HepG2 (cell line): ENCODE data around the gene PITRM1. TPM values are rescaled to one million over a fixed set of nuclear protein-coding genes. Genes with fewer than 3 reads are reported as not detected.

ENCODE experiments used
- ATAC-seq: fragments of 200-7000 bp; cut with Tn5 transposase; 3 replicates; pipeline ENCODE4 v1.9.1; 2020; ENCODE audit warnings: mild to moderate bottlenecking, moderate library complexity
- BruUV-seq: library from RNA; stranded (reverse); fragments of 400-500 nt; replicated peaks from 2 replicates; lab custom pipeline; 2021; lab: Mats Ljungman, UMichigan
- CTCF ChIA-PET: fragments of 300-600 bp; formaldehyde crosslinking; extraction: SDS; loops from one replicate; lab custom pipeline; 2021; ENCODE audit warnings: low total read pairs, inconsistent platforms, low intra/inter-chr PET ratio; lab: Yijun Ruan, JAX
- POLR2A ChIA-PET: fragments of 350-600 bp; sonication (Branson Sonifier 250); formaldehyde crosslinking; loops from one replicate; lab custom pipeline; 2020; ENCODE audit warnings: antibody characterized with exemption, inconsistent platforms; lab: Yijun Ruan, JAX
- DNase-seq: peaks from one replicate; pipeline ENCODE4 v3.0.0-alpha.2; 2015; ENCODE audit warnings: low spot score
- FAIRE-seq: peaks from 3 replicates; lab custom pipeline; 2011; peaks lifted over from hg19 to GRCh38; lab: Jason Lieb, UNC
- H2AFZ ChIP-seq: one replicate; pipeline ENCODE4 v1.6.1; 2011; ENCODE audit warnings: low read length, inconsistent platforms
- H3K27ac ChIP-seq: fragments of 300-600 bp; 3 replicates; pipeline ENCODE4 v1.8.0; 2011; ENCODE audit warnings: mixed run types, mild to moderate bottlenecking, mixed read lengths, low read length, inconsistent platforms; ENCODE audit not compliant: insufficient read depth; ENCODE audit errors: extremely low read length
- H3K27me3 ChIP-seq, 2 experiments: fragments of 200-600 bp in 1 of 2; 2 replicates in 1 of 2; 3 replicates in 1 of 2; pipeline versions ENCODE4 v1.6.0 to v1.8.0; 2011; ENCODE audit warnings: low read length in 2 of 2, mild to moderate bottlenecking in 2 of 2, moderate library complexity in 2 of 2, inconsistent platforms in 1 of 2; ENCODE audit not compliant: insufficient read depth in 2 of 2, control insufficient read depth in 1 of 2
- H3K36me3 ChIP-seq, 2 experiments: fragments of 200-600 bp in 1 of 2; replicated peaks in 1 of 2; 2 replicates in 1 of 2; 3 replicates in 1 of 2; pipeline versions ENCODE4 v1.5.1 to v1.8.0; 2011; ENCODE audit warnings: low read length in 2 of 2, inconsistent platforms in 1 of 2; ENCODE audit not compliant: insufficient read depth in 2 of 2, control insufficient read depth in 1 of 2
- H3K4me1 ChIP-seq: 2 replicates; pipeline ENCODE4 v1.5.1; 2012; ENCODE audit warnings: low read length, inconsistent platforms; ENCODE audit not compliant: insufficient read depth
- H3K4me2 ChIP-seq: 2 replicates; pipeline ENCODE4 v1.6.0; 2011; ENCODE audit warnings: low read depth, low read length, inconsistent platforms
- H3K4me3 ChIP-seq, 3 experiments: fragments of 200-600 bp in 1 of 3; sonication (generic), shearing (Covaris generic) in 1 of 3; replicated peaks in 1 of 3; 2 replicates each; pipeline ENCODE4 v1.5.1; 2011 to 2016; ENCODE audit warnings: low read length in 3 of 3, inconsistent platforms in 2 of 3, low read depth in 2 of 3, mild to moderate bottlenecking in 2 of 3, control low read depth in 1 of 3, mixed read lengths in 1 of 3; ENCODE audit not compliant: insufficient read depth in 1 of 3
- H3K79me2 ChIP-seq: one replicate; pipeline ENCODE4 v1.6.1; 2011; ENCODE audit warnings: low read length, inconsistent platforms; ENCODE audit not compliant: insufficient read depth
- H3K9ac ChIP-seq: 2 replicates; pipeline ENCODE4 v1.6.0; 2011; ENCODE audit warnings: mild to moderate bottlenecking, low read depth, low read length, inconsistent platforms; ENCODE audit not compliant: insufficient read depth
- H3K9me3 ChIP-seq: 2 replicates; pipeline ENCODE4 v1.5.1; 2012; ENCODE audit warnings: mild to moderate bottlenecking, low read length
- H4K20me1 ChIP-seq: 2 replicates; pipeline ENCODE4 v1.6.0; 2011; ENCODE audit warnings: inconsistent platforms, mild to moderate bottlenecking, low read length, moderate library complexity; ENCODE audit not compliant: insufficient read depth
- ARID3A ChIP-seq: IDR thresholded peaks from 2 replicates; pipeline ENCODE4 v1.6.1; 2012; ENCODE audit warnings: low read depth, low read length, improper control_type of control experiment
- BCLAF1 ChIP-seq: fragments of 450-650 bp; IDR thresholded peaks from 2 replicates; pipeline ENCODE4 v1.6.1; 2017; ENCODE audit warnings: mild to moderate bottlenecking
- IKZF1 ChIP-seq: fragments of 450-650 bp; IDR thresholded peaks from 2 replicates; pipeline ENCODE4 v1.7.1; 2016
- JUND ChIP-seq: sonication (generic); formaldehyde crosslinking; IDR thresholded peaks from 2 replicates; pipeline ENCODE4 v1.8.0; 2022; ENCODE audit warnings: mild to moderate bottlenecking, missing genetic modification reagents
- LCORL ChIP-seq, 2 experiments: fragments of 450-650 bp in 1 of 2; sonication (generic) in 1 of 2; formaldehyde crosslinking in 1 of 2; IDR thresholded peaks; 2 replicates each; pipeline versions ENCODE4 v1.5.0 to v1.6.1; 2017 to 2020; ENCODE audit warnings: antibody characterized with exemption in 1 of 2, missing genetic modification reagents in 1 of 2
- MAX ChIP-seq: IDR thresholded peaks from 2 replicates; pipeline ENCODE4 v1.6.1; 2012; ENCODE audit warnings: inconsistent platforms
- MED8 ChIP-seq: sonication (generic); formaldehyde crosslinking; IDR thresholded peaks from 2 replicates; pipeline ENCODE4 v1.8.1; 2023; ENCODE audit warnings: mild to moderate bottlenecking, missing genetic modification reagents; ENCODE audit not compliant: insufficient replicate concordance
- MIXL1 ChIP-seq: IDR thresholded peaks from 2 replicates; pipeline ENCODE4 v1.6.1; 2016
- SATB2 ChIP-seq: sonication (generic); formaldehyde crosslinking; IDR thresholded peaks from 2 replicates; pipeline ENCODE4 v1.5.0; 2020; ENCODE audit warnings: missing genetic modification reagents
- SP5 ChIP-seq: IDR thresholded peaks from 2 replicates; pipeline ENCODE4 v1.6.1; 2016; ENCODE audit warnings: low read depth, borderline replicate concordance
- YY1 ChIP-seq: IDR thresholded peaks from 2 replicates; pipeline ENCODE4 v1.6.1; 2011; ENCODE audit warnings: low read length, low read depth, moderate library complexity, mild to moderate bottlenecking; ENCODE audit not compliant: insufficient read depth, insufficient replicate concordance
- ZBTB37 ChIP-seq: sonication (generic); formaldehyde crosslinking; IDR thresholded peaks from 2 replicates; pipeline ENCODE4 v1.4.0; 2020; ENCODE audit warnings: mild to moderate bottlenecking, missing genetic modification reagents
- ZFAT ChIP-seq: sonication (generic); formaldehyde crosslinking; conservative IDR thresholded peaks from 2 replicates; pipeline ENCODE4 v1.8.1; 2023; ENCODE audit warnings: missing genetic modification reagents, inconsistent platforms
- ZNF263 ChIP-seq: sonication (generic); formaldehyde crosslinking; IDR thresholded peaks from 2 replicates; pipeline ENCODE4 v1.4.0; 2020; ENCODE audit warnings: missing genetic modification reagents
- ZNF282 ChIP-seq: fragments of 450-650 bp; IDR thresholded peaks from 2 replicates; pipeline ENCODE4 v1.6.1; 2018; ENCODE audit not compliant: partially characterized antibody
- ZNF530 ChIP-seq: sonication (generic); formaldehyde crosslinking; IDR thresholded peaks from 2 replicates; pipeline ENCODE4 v1.5.0; 2020; ENCODE audit warnings: low read depth, mild to moderate bottlenecking, missing genetic modification reagents
- ZNF558 ChIP-seq: sonication (generic); formaldehyde crosslinking; IDR thresholded peaks from 2 replicates; pipeline ENCODE4 v1.9.0; 2022; ENCODE audit warnings: mild to moderate bottlenecking, missing genetic modification reagents, borderline replicate concordance
- ZNF572 ChIP-seq: sonication (generic); formaldehyde crosslinking; IDR thresholded peaks from 2 replicates; pipeline ENCODE4 v1.5.1; 2020; ENCODE audit warnings: mild to moderate bottlenecking, missing genetic modification reagents
- ZNF605 ChIP-seq: sonication (generic); formaldehyde crosslinking; IDR thresholded peaks from 2 replicates; pipeline ENCODE4 v1.8.0; 2022; ENCODE audit warnings: mild to moderate bottlenecking, missing genetic modification reagents
- ZNF672 ChIP-seq: sonication (generic); formaldehyde crosslinking; IDR thresholded peaks from 2 replicates; pipeline ENCODE4 v1.8.1; 2022; ENCODE audit warnings: missing genetic modification reagents
- WGBS: methylation state at CpG from one replicate; pipeline ENCODE4 v1.1.6; 2017; ENCODE audit warnings: low lambda C conversion rate; 5-methylcytosine and 5-hydroxymethylcytosine counted together
- in situ Hi-C: cut with HindIII; loops from 2 replicates; pipeline ENCODE4 v1.10.0; 2017; ENCODE audit warnings: low pct_unique_long_range_greater_than_20kb; ENCODE audit not compliant: extremely low pct_ligation_motif_present
- intact Hi-C: fragments of 100-400 bp; cut with micrococcal nuclease; formaldehyde crosslinking; loops from one replicate; pipeline ENCODE4 v1.10.0; 2022; ENCODE audit not compliant: unreplicated experiment
- polyA plus RNA-seq, 8 experiments: library from polyadenylated mRNA; depleted of rRNA in 3 of 8; stranded (reverse) in 7 of 8; unstranded in 1 of 8; fragments of >200 nt; fragmentation: Illumina TruSeq in 4 of 8; extraction: Trizol in 4 of 8; gene quantifications; 2 replicates each; pipeline versions ENCODE4 v1.2.1 to v1.2.3, GENCODE V29; 2011 to 2016; ENCODE audit warnings: low read depth in 4 of 8, missing spikeins in 1 of 8, mixed read lengths in 1 of 8; ENCODE audit not compliant: insufficient read depth in 1 of 8
- total RNA-seq, 5 experiments: library from RNA; depleted of rRNA; stranded (reverse); fragments of >200 nt; fragmentation: Illumina TruSeq; extraction: Trizol; gene quantifications; 2 replicates each; pipeline ENCODE4 v1.2.3, GENCODE V29; 2016; ENCODE audit warnings: low read depth in 1 of 5

Gene PITRM1
- total and polyA plus RNA-seq, 2 of the 13 experiments (the other 11 are each of a cell fraction or from before 2014, with no cell fraction given), result 16.4 to 29.0 TPM

GRCh38 chr10:3196958-3197347, 24.4 kb upstream of the PITRM1 start:
- H3K79me2 ChIP-seq, result no peaks in the 10 kb centered on the region
- TF ChIP-seq BCLAF1 (no peak), ZNF530 (CRISPR knock-in tag) (no peak), SATB2 (CRISPR knock-in tag) (no peak), ZNF558 (CRISPR knock-in tag) (no peak), ZNF282 (no peak), ZNF572 (CRISPR knock-in tag) (no peak), SP5 (CRISPR knock-in tag) (no peak), ZBTB37 (CRISPR knock-in tag) (no peak), MIXL1 (CRISPR knock-in tag) (no peak), ZNF263 (no peak), MED8 (CRISPR knock-in tag) (no peak), MAX (no peak), ARID3A (no peak), ZNF672 (no peak), IKZF1 (no peak), LCORL (IDR thresholded peaks at IDR 0.05) (no peak), LCORL (CRISPR knock-in tag; IDR thresholded peaks at IDR 0.05) (no peak), JUND (CRISPR knock-in tag) (no peak), ZFAT (CRISPR knock-in tag) (no peak), YY1 (no peak), ZNF605 (CRISPR knock-in tag) (no peak)
- no peak; the same call in 2 of the 3 replicates for ATAC-seq
- POLR2A ChIA-PET, result interaction anchor here (1.2 kb wide), 1 partner anchor 24 kb away, joined by 3 read pairs; the partner anchor contains the start of gene PITRM1
- intact Hi-C loops (loop anchor here (5.0 kb wide), 1 partner anchor 1460 kb away; no protein-coding TSS in a partner anchor), in situ Hi-C loops (loop anchor here (5.0 kb wide), 1 partner anchor 1575 kb away; no protein-coding TSS in a partner anchor)
- no peak overlapping the region for H3K4me2 ChIP-seq
- H3K9me3 ChIP-seq, result no peaks in the 10 kb centered on the region
- H3K27ac ChIP-seq, result no peak overlapping the region
- DNase-seq, result no peak
- no peak for FAIRE-seq
- no peaks in the 10 kb centered on the region for H3K36me3 ChIP-seq
- H4K20me1 ChIP-seq, result no peaks in the 10 kb centered on the region
- 43% methylated on average over 10 of the region's 12 CpGs for WGBS
- no peak overlapping the region for H2AFZ ChIP-seq
- no peak overlapping the region for H3K4me3 ChIP-seq
- peaks cover 10 to 78% of the 10 kb centered on the region in 2 experiments for H3K27me3 ChIP-seq
- no TSS peak for BruUV-seq
- CTCF ChIA-PET, result interaction anchor here (0.9 to 1.7 kb wide), 3 partner anchors 11 to 1459 kb away, joined by 3 to 5 read pairs (median 4); no protein-coding TSS in a partner anchor
- H3K9ac ChIP-seq, result no peak overlapping the region
- 0 out of 2 replicates have a peak, but pooled peaks cover 4% of the 10 kb centered on the region for H3K4me1 ChIP-seq
